ENCODE results near the gene HOXA13. TPM values are rescaled to one million over a fixed set of nuclear protein-coding genes. Genes with fewer than 3 reads are reported as not detected.

The HOXA13 gene
- total and polyA plus RNA-seq, 4 donors: 0.02 TPM; not detected in 3

DNA sequence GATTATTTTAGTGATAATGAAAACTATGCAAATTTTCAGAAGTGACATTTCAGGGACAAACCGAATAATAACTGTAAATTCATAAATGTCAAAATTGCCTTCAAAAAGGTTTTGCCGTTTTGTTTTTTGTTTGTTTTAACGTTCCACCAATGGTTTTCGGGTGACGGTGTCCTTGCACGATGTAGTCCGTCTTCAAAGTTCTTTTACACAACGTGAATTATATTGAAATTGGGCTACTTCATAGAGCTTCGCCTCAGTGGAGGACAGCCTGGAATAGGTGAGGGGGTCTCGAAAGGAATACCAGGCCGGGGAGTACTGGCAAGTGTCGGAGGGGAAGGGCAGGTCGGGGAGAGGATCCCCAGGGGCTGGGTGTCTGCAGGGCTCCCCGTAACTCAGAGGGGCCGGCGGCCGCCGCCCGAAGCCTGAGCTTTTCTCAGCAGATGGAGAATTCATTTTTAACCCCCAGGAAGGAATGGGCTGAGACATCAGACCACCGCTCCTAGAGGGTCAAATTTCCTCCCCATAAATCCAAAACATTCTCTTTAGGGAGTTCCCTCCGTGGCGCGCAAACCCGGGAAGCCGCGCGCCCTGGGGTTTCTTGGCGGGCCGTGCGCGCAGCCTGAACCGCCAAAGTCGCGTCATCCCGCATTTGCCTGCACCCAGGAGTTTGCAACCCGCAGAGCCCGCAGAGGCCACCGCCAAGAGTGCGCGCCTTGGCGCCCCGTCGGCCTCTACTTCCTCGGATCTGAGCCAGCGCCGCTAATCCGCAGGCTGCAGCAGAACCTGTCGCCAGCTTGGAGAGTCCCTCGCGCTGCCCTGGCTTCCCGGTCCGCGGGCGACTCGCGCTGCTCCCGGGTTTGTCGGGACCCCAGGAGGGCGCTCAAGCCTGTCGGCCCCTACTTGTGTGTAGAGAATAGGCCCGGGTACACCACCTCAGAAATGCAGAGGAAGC lies 25.4 kb upstream of the HOXA13 start:
- no peak for DNase-seq (ENCODE audit: low spot score)
- TF ChIP-seq NR2F2 (IDR thresholded peaks at IDR 0.05) (no peak), RXRA (IDR thresholded peaks at IDR 0.05) (no peak), JUND (IDR thresholded peaks at IDR 0.05) (no peak), SP1 (IDR thresholded peaks at IDR 0.05) (no peak), TAF1 (conservative IDR thresholded peaks at IDR 0.05) (no peak), YY1 (IDR thresholded peaks at IDR 0.05) (no peak), GABPA (IDR thresholded peaks at IDR 0.05 in 1 of 2, conservative IDR thresholded peaks at IDR 0.05 in 1 of 2) (no peak), RAD21 (IDR thresholded peaks at IDR 0.05) (no peak), FOXA1 (IDR thresholded peaks at IDR 0.05) (no peak), FOXA2 (IDR thresholded peaks at IDR 0.05) (no peak), HNF4G (IDR thresholded peaks at IDR 0.05) (no peak), HNF4A (conservative IDR thresholded peaks at IDR 0.05) (no peak)
- TF ChIP-seq, protein P1, sequence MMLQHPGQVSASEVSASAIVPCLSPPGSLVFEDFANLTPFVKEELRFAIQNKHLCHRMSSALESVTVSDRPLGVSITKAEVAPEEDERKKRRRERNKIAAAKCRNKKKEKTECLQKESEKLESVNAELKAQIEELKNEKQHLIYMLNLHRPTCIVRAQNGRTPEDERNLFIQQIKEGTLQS (IDR thresholded peaks at IDR 0.05): no peak
- TF ChIP-seq, protein P2, sequence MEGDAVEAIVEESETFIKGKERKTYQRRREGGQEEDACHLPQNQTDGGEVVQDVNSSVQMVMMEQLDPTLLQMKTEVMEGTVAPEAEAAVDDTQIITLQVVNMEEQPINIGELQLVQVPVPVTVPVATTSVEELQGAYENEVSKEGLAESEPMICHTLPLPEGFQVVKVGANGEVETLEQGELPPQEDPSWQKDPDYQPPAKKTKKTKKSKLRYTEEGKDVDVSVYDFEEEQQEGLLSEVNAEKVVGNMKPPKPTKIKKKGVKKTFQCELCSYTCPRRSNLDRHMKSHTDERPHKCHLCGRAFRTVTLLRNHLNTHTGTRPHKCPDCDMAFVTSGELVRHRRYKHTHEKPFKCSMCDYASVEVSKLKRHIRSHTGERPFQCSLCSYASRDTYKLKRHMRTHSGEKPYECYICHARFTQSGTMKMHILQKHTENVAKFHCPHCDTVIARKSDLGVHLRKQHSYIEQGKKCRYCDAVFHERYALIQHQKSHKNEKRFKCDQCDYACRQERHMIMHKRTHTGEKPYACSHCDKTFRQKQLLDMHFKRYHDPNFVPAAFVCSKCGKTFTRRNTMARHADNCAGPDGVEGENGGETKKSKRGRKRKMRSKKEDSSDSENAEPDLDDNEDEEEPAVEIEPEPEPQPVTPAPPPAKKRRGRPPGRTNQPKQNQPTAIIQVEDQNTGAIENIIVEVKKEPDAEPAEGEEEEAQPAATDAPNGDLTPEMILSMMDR (IDR thresholded peaks at IDR 0.05; ENCODE audit: low read depth, low read length, missing input control): no peak
- TF ChIP-seq, protein P3, sequence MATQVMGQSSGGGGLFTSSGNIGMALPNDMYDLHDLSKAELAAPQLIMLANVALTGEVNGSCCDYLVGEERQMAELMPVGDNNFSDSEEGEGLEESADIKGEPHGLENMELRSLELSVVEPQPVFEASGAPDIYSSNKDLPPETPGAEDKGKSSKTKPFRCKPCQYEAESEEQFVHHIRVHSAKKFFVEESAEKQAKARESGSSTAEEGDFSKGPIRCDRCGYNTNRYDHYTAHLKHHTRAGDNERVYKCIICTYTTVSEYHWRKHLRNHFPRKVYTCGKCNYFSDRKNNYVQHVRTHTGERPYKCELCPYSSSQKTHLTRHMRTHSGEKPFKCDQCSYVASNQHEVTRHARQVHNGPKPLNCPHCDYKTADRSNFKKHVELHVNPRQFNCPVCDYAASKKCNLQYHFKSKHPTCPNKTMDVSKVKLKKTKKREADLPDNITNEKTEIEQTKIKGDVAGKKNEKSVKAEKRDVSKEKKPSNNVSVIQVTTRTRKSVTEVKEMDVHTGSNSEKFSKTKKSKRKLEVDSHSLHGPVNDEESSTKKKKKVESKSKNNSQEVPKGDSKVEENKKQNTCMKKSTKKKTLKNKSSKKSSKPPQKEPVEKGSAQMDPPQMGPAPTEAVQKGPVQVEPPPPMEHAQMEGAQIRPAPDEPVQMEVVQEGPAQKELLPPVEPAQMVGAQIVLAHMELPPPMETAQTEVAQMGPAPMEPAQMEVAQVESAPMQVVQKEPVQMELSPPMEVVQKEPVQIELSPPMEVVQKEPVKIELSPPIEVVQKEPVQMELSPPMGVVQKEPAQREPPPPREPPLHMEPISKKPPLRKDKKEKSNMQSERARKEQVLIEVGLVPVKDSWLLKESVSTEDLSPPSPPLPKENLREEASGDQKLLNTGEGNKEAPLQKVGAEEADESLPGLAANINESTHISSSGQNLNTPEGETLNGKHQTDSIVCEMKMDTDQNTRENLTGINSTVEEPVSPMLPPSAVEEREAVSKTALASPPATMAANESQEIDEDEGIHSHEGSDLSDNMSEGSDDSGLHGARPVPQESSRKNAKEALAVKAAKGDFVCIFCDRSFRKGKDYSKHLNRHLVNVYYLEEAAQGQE (IDR thresholded peaks at IDR 0.05): no peak
- TF ChIP-seq, protein P4, sequence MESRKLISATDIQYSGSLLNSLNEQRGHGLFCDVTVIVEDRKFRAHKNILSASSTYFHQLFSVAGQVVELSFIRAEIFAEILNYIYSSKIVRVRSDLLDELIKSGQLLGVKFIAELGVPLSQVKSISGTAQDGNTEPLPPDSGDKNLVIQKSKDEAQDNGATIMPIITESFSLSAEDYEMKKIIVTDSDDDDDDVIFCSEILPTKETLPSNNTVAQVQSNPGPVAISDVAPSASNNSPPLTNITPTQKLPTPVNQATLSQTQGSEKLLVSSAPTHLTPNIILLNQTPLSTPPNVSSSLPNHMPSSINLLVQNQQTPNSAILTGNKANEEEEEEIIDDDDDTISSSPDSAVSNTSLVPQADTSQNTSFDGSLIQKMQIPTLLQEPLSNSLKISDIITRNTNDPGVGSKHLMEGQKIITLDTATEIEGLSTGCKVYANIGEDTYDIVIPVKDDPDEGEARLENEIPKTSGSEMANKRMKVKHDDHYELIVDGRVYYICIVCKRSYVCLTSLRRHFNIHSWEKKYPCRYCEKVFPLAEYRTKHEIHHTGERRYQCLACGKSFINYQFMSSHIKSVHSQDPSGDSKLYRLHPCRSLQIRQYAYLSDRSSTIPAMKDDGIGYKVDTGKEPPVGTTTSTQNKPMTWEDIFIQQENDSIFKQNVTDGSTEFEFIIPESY (IDR thresholded peaks at IDR 0.05): no peak
- TF ChIP-seq, protein P5, sequence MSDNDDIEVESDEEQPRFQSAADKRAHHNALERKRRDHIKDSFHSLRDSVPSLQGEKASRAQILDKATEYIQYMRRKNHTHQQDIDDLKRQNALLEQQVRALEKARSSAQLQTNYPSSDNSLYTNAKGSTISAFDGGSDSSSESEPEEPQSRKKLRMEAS (IDR thresholded peaks at IDR 0.05): no peak
- peaks cover 3 to 28% (median 11%) of the 10 kb centered on the region in 4 donors for H3K27me3 ChIP-seq (ENCODE audit: control insufficient read depth in 4 of 4, insufficient read depth in 4 of 4, low read length in 3 of 4)
- no peaks in the 10 kb centered on the region for H3K36me3 ChIP-seq (ENCODE audit: control insufficient read depth in 4 of 4, insufficient read depth in 3 of 4, low read depth in 1 of 4, low read length in 3 of 4)
- H3K9ac ChIP-seq (ENCODE audit: low read depth in 1 of 2, low read length in 2 of 2): no peak overlapping the region
- no peaks in the 10 kb centered on the region for H3K9me3 ChIP-seq (ENCODE audit: control insufficient read depth in 4 of 4, low read length in 3 of 4)
- H3K27ac ChIP-seq (ENCODE audit: low read depth in 1 of 2, low read length in 2 of 2): no peak overlapping the region
- peaks cover 0 to 5% (median 0%) of the 10 kb centered on the region in 4 donors for H3K4me1 ChIP-seq (ENCODE audit: control insufficient read depth in 4 of 4, insufficient read depth in 4 of 4, low read length in 3 of 4)
- WGBS: 11% methylated on average over 61 of the region's 61 CpGs
- no peak overlapping the region for H3K4me3 ChIP-seq (ENCODE audit: low read depth in 1 of 3, low read length in 3 of 3)

Measured in liver (tissue), 9 donors.